Smooth muscle cell of the umbilical artery (primary cell): ENCODE data around the gene AKT1. TPM values are rescaled to one million over a fixed set of nuclear protein-coding genes. Genes with fewer than 3 reads are reported as not detected.

Experiments
- total RNA-seq: library from RNA; depleted of rRNA; stranded (reverse); fragments of >200 nt; gene quantifications from 2 replicates; pipeline ENCODE4 v1.2.3, GENCODE V29; 2014

The AKT1 gene
- total RNA-seq = 201 and 267 TPM in 2 replicates

DNA sequence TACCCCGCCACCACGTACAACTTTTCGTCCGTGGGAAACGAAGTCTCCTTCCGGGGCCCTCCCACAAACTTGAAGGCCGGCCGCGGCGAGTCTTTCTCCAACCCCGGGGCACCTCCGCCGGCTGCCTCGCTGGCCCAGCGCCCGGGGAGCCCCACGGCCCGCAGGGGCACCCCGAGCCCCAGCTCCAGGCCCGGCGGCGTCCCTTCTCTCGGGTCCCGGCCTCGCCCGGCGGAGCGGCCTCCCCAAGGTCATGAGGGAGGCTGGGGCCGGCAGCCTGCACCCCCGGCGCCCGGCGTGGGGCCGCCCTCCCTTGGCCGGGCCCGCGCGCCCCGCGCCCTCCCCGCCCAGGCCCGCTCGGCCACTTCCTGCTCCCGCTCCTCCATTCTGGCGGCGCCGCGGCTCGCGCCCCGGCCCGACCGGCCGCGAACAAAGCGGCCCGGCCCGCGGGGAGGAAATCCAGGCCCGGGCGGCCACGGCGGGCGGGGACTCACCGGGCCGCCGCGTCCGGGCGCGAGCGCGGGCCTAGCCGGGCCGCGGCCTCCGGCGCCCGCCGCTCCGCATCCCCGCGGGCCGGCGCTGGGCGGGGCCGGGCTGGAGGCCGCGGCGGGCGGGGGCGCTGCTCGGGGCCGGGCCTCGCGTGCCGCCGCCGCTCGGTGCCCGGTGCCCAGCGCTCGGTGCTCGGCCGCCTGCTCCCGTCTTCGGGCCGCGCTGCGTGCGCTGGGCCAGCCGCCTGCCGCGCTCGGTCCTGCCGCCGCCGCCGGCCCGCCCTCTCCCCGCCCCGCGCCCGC, at the start of gene AKT1:
Gene AKT1, minus strand, starts transcription at position 756 of the 788 bp plus-strand sequence. CDS start 3,105 bp downstream, outside the sequence.

DNA sequence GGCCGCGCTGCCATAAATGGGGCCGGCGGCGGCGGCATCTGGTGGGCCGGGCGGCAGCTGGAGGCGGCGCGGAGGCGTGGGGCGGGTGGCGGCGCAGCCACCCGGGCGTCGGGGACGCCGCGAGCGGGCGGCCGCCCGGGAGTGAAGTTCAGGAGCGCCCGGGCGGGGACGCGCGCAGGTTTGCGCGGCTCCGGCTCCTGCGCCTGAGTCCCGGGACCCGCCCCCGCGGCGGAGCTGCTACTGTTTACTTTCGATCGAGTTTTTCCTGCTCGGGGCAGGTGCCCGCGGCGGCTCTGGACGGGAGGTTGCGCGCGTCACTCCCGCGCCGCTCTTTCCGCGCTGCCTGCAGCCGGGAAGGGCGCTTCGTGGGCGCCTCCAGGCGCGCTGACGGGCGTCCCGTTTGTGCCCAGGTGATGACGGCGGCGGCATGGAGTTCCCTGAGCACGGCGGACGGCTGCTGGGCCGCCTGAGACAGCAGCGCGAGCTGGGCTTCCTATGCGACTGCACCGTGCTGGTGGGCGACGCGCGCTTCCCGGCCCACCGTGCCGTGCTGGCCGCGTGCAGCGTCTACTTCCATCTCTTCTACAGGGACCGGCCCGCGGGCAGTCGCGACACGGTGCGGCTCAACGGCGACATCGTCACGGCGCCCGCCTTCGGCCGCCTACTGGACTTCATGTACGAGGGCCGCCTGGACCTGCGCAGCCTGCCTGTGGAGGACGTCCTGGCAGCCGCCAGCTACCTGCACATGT, 5.4 kb upstream of the AKT1 start, which contains the start of gene ZBTB42:
Gene ZBTB42, plus strand, starts transcription at position 331 of the 749 bp plus-strand sequence. Its CDS starts 97 bp downstream, at position 428.

DNA sequence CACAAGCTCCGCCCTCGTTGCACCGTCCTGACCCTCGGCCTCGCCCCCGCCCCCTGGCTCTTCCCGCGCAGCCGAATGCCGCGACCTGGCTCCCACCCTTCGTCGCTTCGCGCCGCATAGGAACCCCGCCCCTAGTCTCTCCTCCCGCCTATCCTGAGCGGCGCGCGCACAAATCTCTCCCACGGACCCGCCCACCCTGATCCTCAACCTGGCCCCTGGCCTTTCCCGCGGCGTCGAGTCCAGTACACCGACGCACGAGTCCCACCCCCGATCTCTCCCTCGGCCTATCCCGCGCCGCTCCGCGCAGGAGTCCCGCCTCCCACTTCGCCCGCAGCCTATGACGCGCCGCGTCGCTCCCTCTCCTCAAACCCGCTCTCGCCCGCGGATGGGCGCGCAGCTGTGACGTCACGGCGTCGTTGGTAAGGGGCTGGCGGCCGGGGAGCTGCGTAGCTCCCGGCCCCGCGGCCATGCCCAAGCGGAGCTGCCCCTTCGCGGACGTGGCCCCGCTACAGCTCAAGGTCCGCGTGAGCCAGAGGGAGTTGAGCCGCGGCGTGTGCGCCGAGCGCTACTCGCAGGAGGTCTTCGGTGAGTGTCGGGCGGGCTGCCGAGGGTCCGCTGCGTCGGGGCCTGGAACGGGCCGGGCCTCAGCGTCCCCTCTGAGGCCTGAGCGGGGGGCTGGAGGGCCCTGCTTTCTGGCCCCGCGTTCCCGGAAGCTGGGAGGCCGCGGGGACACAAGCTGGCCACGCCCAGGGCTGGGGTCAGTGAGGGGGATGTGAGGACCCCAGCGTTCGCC, 42.6 kb downstream of the AKT1 start, which contains the start of gene SIVA1:
Gene SIVA1, plus strand, starts transcription at position 413 of the 793 bp plus-strand sequence. Its CDS starts 55 bp downstream, at position 468.

DNA sequence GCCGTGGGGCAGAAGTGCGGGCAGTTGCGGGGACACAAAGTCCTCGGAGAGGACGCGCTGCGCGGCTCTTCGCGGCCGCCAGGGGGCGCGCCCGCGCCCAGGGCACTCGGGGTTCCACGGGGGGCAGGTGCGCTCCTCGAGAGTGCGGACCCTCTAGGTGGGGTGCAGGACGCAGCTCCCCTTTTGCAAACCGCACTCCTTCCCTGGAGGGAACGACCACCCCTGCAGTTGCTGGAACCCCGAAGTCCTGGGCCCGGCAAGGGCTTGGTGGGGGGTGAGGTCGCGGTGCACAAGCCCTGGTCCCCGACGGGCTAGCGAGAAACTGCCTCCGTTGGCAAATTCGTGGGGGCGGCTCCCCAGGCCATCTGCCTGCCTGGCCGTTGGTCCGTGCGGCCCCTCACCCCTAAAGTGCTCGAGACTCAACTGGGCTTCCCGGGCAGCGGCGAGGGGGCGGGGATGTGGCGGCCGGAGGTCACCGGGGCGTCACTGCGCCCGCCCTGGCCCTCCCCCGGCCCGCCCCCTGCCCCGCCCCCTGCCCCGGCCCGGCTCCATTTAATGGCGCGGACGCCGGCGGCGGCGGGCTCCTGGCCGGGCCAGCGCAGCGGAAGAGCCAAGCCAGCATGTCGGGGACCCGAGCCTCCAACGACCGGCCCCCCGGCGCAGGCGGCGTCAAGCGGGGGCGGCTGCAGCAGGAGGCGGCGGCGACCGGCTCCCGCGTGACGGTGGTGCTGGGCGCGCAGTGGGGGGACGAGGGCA, 71.7 kb downstream of the AKT1 start, which contains the start of gene ADSS1:
Gene ADSS1, plus strand, starts transcription at position 579 of the 756 bp plus-strand sequence. Its CDS starts 42 bp downstream, at position 621.

Other genes starting within 250 kb of the AKT1 start
- gene C14orf180, start 216.0 kb downstream of the AKT1 start, total RNA-seq = not detected in 2 replicates
- 0.18 TPM in 1 of 2 replicates, not detected in the other for gene TMEM179, start 191.0 kb downstream of the AKT1 start, total RNA-seq
- 23.2 and 92.3 TPM in 2 replicates for gene INF2, start 106.1 kb downstream of the AKT1 start, total RNA-seq
- gene ADSS1, start 71.5 kb downstream of the AKT1 start, total RNA-seq = 7.7 and 12.2 TPM in 2 replicates
- 56.2 and 121 TPM in 2 replicates for gene SIVA1, start 42.6 kb downstream of the AKT1 start, total RNA-seq
- 3.0 and 3.9 TPM in 2 replicates for gene ZBTB42, start 5.4 kb upstream of the AKT1 start, total RNA-seq
- gene CEP170B, start 69.5 kb upstream of the AKT1 start, total RNA-seq = 14.3 and 38.2 TPM in 2 replicates
- under 0.01 TPM in 1 of 2 replicates, not detected in the other for gene PLD4, start 129.1 kb upstream of the AKT1 start, total RNA-seq
- 52.9 and 217 TPM in 2 replicates for gene AHNAK2, start 182.6 kb upstream of the AKT1 start, total RNA-seq
- 8.9 and 9.2 TPM in 2 replicates for gene CLBA1, start 190.0 kb upstream of the AKT1 start, total RNA-seq
- gene CDCA4, start 225.3 kb upstream of the AKT1 start, total RNA-seq = 11.6 and 21.0 TPM in 2 replicates